ENCODE data around the gene CRKL. TPM values are rescaled to one million over a fixed set of nuclear protein-coding genes. Genes with fewer than 3 reads are reported as not detected.
A peak's percentile ranks its signal among the peaks of the same experiment; 100 is the strongest.

Gene CRKL
- total RNA-seq, 2 experiments from 2014 or later: 57.7 to 70.9 TPM

DNA sequence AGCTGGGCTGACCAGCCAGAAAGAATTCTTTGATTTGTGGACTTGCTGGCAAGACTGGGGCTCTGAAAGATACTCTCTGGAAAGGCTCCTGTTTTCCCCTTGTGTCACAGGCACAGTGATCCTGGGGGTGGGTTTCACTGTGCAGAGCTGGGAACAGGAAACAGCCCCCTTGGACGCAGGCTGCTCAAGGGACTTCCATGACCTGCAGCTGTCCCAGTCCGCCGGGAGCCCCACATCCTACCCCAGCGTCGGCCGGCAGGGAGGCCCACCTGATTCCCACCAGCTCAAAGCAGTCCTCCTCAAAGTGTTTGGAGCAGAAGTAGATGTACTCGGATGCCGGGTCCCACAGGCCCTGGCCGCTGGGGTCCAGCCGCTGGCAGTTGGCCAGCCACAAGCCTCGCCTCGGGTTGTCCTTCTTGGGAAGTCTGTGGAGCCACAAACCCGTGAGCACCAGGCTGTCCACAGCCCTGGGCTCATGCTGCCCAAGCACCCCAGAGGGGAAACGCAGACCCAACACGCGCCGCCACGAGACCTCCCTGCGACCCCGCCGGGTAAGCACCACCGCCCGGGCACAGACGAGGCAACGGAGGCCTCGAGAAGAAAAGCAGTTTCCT is 83.9 kb downstream of the CRKL start:
- ChIA-PET CTCF (ENCODE audit: unreplicated experiment) (no interaction called here), POLR2A (no interaction called here)
- Histone ChIP-seq H3K4me3 (ENCODE audit: low read depth, low read length, poor library complexity, severe bottlenecking) (peak overlapping the region; percentile 83), H4K20me1 (ENCODE audit: insufficient read depth, low read length) (no peaks in the 10 kb centered on the region), H3K27ac (ENCODE audit: low read depth, low read length, poor library complexity, severe bottlenecking) (peak overlapping the region; percentile 96), H3K9me3 (ENCODE audit: low read length) (no peaks in the 10 kb centered on the region), H3K4me2 (ENCODE audit: low read length) (peak overlapping the region; percentile 100), H3K79me2 (ENCODE audit: insufficient read depth, low read depth, low read length) (peaks cover 30% of the 10 kb centered on the region), H2AFZ (ENCODE audit: low read length) (peak overlapping the region; percentile 15; the same call in 1 of the 2 replicates), H3K4me1 (ENCODE audit: insufficient read depth, low read length, poor library complexity, severe bottlenecking) (peaks cover 36% of the 10 kb centered on the region), H3K9me2 (ENCODE audit: insufficient read depth, low read length) (no peaks in the 10 kb centered on the region), H3K36me3 (ENCODE audit: insufficient read depth, low read length) (peaks cover 41% of the 10 kb centered on the region)
- no peak for TF ChIP-seq EZH2phosphoT487 (IDR thresholded peaks at IDR 0.05; ENCODE audit: borderline replicate concordance, low read depth, low read length)
- TF ChIP-seq, protein P1, sequence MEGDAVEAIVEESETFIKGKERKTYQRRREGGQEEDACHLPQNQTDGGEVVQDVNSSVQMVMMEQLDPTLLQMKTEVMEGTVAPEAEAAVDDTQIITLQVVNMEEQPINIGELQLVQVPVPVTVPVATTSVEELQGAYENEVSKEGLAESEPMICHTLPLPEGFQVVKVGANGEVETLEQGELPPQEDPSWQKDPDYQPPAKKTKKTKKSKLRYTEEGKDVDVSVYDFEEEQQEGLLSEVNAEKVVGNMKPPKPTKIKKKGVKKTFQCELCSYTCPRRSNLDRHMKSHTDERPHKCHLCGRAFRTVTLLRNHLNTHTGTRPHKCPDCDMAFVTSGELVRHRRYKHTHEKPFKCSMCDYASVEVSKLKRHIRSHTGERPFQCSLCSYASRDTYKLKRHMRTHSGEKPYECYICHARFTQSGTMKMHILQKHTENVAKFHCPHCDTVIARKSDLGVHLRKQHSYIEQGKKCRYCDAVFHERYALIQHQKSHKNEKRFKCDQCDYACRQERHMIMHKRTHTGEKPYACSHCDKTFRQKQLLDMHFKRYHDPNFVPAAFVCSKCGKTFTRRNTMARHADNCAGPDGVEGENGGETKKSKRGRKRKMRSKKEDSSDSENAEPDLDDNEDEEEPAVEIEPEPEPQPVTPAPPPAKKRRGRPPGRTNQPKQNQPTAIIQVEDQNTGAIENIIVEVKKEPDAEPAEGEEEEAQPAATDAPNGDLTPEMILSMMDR (conservative IDR thresholded peaks at IDR 0.05; ENCODE audit: low read length): no peak; the same call in 1 of the 2 replicates
- no TSS peak for BruUV-seq (replicated peaks)
- intact Hi-C loops (cut with micrococcal nuclease; ENCODE audit: unreplicated experiment): loop anchor here (10.0 kb wide), 1 partner anchor 146 kb away; the partner anchor contains the start of genes PI4KA and SNAP29
- DNase-seq (ENCODE audit: low spot score): no peak

DNA sequence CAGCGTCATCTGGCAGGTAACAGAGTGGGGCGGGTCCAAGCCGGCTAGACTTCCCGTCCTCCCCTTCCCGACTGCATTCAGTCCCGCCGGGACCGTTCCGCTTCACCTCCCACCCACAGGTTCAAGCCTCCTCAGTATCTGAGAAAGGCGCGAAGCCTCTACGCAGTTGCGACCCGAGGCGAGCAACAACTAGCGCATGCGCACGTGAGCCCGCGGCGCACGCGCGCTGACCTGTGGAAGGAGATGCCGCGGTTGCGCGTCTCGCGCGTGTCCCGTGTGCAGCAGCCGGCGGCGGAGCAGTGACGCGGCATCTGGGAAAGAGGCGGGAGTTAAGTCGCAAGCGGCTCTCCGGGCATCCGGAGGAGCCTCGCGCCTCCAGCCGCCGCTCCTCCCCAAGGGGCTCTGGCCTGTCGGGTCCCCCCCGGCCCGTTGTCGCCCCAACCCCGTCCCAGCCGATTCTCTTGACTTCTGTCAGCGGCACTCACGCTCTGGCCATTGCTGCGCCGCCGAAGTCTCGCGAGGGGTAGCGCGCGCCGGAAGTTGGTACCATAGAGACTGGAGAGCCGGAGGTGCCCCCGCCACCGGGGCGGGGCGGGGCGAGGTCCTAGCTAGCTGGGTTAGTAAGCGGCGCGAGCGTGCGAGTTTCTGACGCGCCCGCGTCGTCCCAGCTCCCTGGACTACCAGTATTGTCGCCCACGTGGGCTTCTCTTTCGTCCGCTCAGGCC is 84.6 kb downstream of the CRKL start, which contains the start of gene THAP7:
TSS of gene THAP7 (minus strand) at position 518 of the 725 bp plus-strand sequence. CDS start at position 311, 207 bp downstream.
- POLR2A ChIA-PET: interaction anchor here (0.8 to 1.3 kb wide), 4 partner anchors 12 to 79 kb away, joined by 3 to 4 read pairs (median 4); partner anchors contain the start of gene LZTR1
- TF ChIP-seq, protein P1 (conservative IDR thresholded peaks at IDR 0.05; ENCODE audit: low read length): no peak
- TF ChIP-seq EZH2phosphoT487 (IDR thresholded peaks at IDR 0.05; ENCODE audit: borderline replicate concordance, low read depth, low read length): no peak
- no peaks in the 10 kb centered on the region for H4K20me1 ChIP-seq (ENCODE audit: insufficient read depth, low read length)
- intact Hi-C loops (cut with micrococcal nuclease; ENCODE audit: unreplicated experiment): loop anchor here (1.0 to 10.0 kb wide), 3 partner anchors 20 to 147 kb away; partner anchors contain the start of genes CRKL, PI4KA and SNAP29
- BruUV-seq (replicated peaks): TSS peak; percentile 83
- no peaks in the 10 kb centered on the region for H3K9me2 ChIP-seq (ENCODE audit: insufficient read depth, low read length)
- peak within 1 kb of the TSS; percentile 96 for H3K27ac ChIP-seq (ENCODE audit: low read depth, low read length, poor library complexity, severe bottlenecking)
- peak; percentile 97 for DNase-seq (ENCODE audit: low spot score)
- peak within 1 kb of the TSS; percentile 83 for H3K4me3 ChIP-seq (ENCODE audit: low read depth, low read length, poor library complexity, severe bottlenecking)
- peaks cover 30% of the 10 kb centered on the region for H3K79me2 ChIP-seq (ENCODE audit: insufficient read depth, low read depth, low read length)
- H3K4me2 ChIP-seq (ENCODE audit: low read length): peak within 1 kb of the TSS; percentile 100
- CTCF ChIA-PET (ENCODE audit: unreplicated experiment): no interaction called here
- no peaks in the 10 kb centered on the region for H3K9me3 ChIP-seq (ENCODE audit: low read length)
- peaks cover 41% of the 10 kb centered on the region for H3K36me3 ChIP-seq (ENCODE audit: insufficient read depth, low read length)
- H3K4me1 ChIP-seq (ENCODE audit: insufficient read depth, low read length, poor library complexity, severe bottlenecking): peaks cover 36% of the 10 kb centered on the region
- H2AFZ ChIP-seq (ENCODE audit: low read length): peak within 1 kb of the TSS; percentile 31; the same call in 1 of the 2 replicates

Other genes with a start within 250 kb of the CRKL start
- gene SERPIND1, start 143.3 kb upstream of the CRKL start, total RNA-seq (2014; rRNA removed; shearing (Covaris generic)): not detected in 2 replicates
- not detected in 2 replicates for gene SERPIND1, start 143.3 kb upstream of the CRKL start, total RNA-seq (2022)
- 43.9 and 46.9 TPM in 2 replicates for gene PI4KA, start 58.6 kb upstream of the CRKL start, total RNA-seq (2014; rRNA removed; shearing (Covaris generic))
- gene PI4KA, start 58.6 kb upstream of the CRKL start, total RNA-seq (2022): 95.7 and 100 TPM in 2 replicates
- 9.7 and 12.7 TPM in 2 replicates for gene SNAP29, start 58.4 kb upstream of the CRKL start, total RNA-seq (2014; rRNA removed; shearing (Covaris generic))
- gene SNAP29, start 58.4 kb upstream of the CRKL start, total RNA-seq (2022): 26.9 and 33.2 TPM in 2 replicates
- 0.47 TPM in 1 of 2 replicates, not detected in the other for gene AIFM3, start 49.8 kb downstream of the CRKL start, total RNA-seq (2014; rRNA removed; shearing (Covaris generic))
- gene AIFM3, start 49.8 kb downstream of the CRKL start, total RNA-seq (2022): not detected in 2 replicates
- gene LZTR1, start 64.9 kb downstream of the CRKL start, total RNA-seq (2014; rRNA removed; shearing (Covaris generic)): 46.8 and 48.3 TPM in 2 replicates
- 54.9 and 61.8 TPM in 2 replicates for gene LZTR1, start 64.9 kb downstream of the CRKL start, total RNA-seq (2022)
- gene THAP7, start 84.7 kb downstream of the CRKL start, total RNA-seq (2014; rRNA removed; shearing (Covaris generic)): 60.4 and 73.0 TPM in 2 replicates
- 35.8 and 36.3 TPM in 2 replicates for gene THAP7, start 84.7 kb downstream of the CRKL start, total RNA-seq (2022)
- 0.06 TPM in 1 of 2 replicates, not detected in the other for gene P2RX6, start 97.8 kb downstream of the CRKL start, total RNA-seq (2014; rRNA removed; shearing (Covaris generic))
- gene P2RX6, start 97.8 kb downstream of the CRKL start, total RNA-seq (2022): 0.30 and 0.32 TPM in 2 replicates
- gene SLC7A4, start 115.2 kb downstream of the CRKL start, total RNA-seq (2014; rRNA removed; shearing (Covaris generic)): not detected in 2 replicates
- not detected in 2 replicates for gene SLC7A4, start 115.2 kb downstream of the CRKL start, total RNA-seq (2022)
- not detected in 2 replicates for gene LRRC74B, start 128.5 kb downstream of the CRKL start, total RNA-seq (2014; rRNA removed; shearing (Covaris generic))
- not detected in 2 replicates for gene LRRC74B, start 128.5 kb downstream of the CRKL start, total RNA-seq (2022)